Mononuclear cell (primary cell): ENCODE measurements around the gene TXNRD2. TPM values are rescaled to one million over a fixed set of nuclear protein-coding genes. Genes with fewer than 3 reads are reported as not detected.
"Not testable (repeated sequence)": the region's sequence is repeated elsewhere in the genome, so short reads cannot be mapped to it uniquely, and the experiment has no call there.

Experiments
- H3K27me3 ChIP-seq: 2 replicates; pipeline ENCODE4 v1.6.0; 2011; ENCODE audit warnings: low read length, control low read depth; ENCODE audit not compliant: insufficient read depth
- H3K4me1 ChIP-seq: 2 replicates; pipeline ENCODE4 v1.5.1; 2011; ENCODE audit warnings: mild to moderate bottlenecking, low read length, control low read depth; ENCODE audit not compliant: insufficient read depth
- H3K4me3 ChIP-seq: 2 replicates; pipeline ENCODE4 v1.5.1; 2011; ENCODE audit warnings: mild to moderate bottlenecking, low read length, moderate library complexity
- H3K9me3 ChIP-seq: 2 replicates; pipeline ENCODE4 v1.5.1; 2011; ENCODE audit warnings: low read depth, mild to moderate bottlenecking, control low read depth, low read length
- total RNA-seq: library from RNA; depleted of rRNA; stranded (reverse); fragments of >200 nt; gene quantifications from one replicate; pipeline ENCODE4 v1.2.3, GENCODE V29; 2012

Gene TXNRD2
- total RNA-seq, 1 donor = 11.3 TPM

- Histone ChIP-seq H3K27me3 (no peaks in the 10 kb centered on the region), H3K9me3 (no peaks in the 10 kb centered on the region), H3K4me3 (no peak overlapping the region), H3K4me1 (peaks cover 11% of the 10 kb centered on the region)
Observed at GRCh38 chr22:19951346-19951745, 9.7 kb upstream of the TXNRD2 start.

DNA sequence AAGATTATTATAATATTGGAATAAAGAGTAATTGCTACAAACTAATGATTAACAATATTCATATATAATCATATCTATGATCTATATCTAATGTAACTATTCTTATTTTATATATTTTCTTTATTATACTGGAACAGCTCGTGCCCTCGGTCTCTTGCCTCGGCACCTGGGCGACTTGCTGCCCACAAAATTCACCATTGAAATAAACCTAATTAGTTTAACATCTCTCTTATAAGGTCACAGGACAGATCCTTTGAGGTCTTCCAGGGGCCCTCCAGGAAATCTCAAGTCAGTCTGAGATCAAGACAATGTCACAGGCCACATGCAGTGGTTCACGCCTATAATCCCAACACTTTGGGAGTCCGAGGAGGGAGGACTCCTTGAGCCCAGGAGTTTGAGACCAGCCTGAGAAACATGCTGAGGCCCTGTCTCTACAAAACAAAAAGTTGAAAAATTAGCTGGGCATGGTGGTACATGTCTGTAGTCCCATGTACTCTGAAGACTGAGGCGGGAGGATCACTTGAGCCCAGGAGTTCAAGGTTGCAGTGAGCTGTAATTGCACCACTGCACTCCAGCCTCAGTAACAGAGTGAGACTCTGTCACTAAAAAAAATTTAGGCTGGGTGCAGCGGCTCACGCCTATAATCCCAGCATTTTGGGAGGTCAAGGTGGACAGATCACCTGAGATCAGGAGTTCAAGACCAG lies 6.6 kb upstream of the TXNRD2 start:
- H3K9me3 ChIP-seq = no peaks in the 10 kb centered on the region
- H3K27me3 ChIP-seq = no peaks in the 10 kb centered on the region
- peaks cover 21% of the 10 kb centered on the region for H3K4me1 ChIP-seq
- no peak overlapping the region for H3K4me3 ChIP-seq

- Histone ChIP-seq H3K4me3 (peak overlapping the region; percentile 56), H3K4me1 (peaks cover 51% of the 10 kb centered on the region), H3K9me3 (no peaks in the 10 kb centered on the region)
Observed at GRCh38 chr22:19943082-19944026, 1.7 kb upstream of the TXNRD2 start.

GRCh38 chr22:19942157-19943081 lies 801 bp upstream of the TXNRD2 start:
- H3K9me3 ChIP-seq = no peaks in the 10 kb centered on the region
- H3K4me3 ChIP-seq = peak overlapping the region; percentile 56
- H3K27me3 ChIP-seq = no peaks in the 10 kb centered on the region
- peaks cover 56% of the 10 kb centered on the region for H3K4me1 ChIP-seq

More at GRCh38 chr22:19943082-19944026, 1.7 kb upstream of the TXNRD2 start:
- no peaks in the 10 kb centered on the region for H3K27me3 ChIP-seq

DNA sequence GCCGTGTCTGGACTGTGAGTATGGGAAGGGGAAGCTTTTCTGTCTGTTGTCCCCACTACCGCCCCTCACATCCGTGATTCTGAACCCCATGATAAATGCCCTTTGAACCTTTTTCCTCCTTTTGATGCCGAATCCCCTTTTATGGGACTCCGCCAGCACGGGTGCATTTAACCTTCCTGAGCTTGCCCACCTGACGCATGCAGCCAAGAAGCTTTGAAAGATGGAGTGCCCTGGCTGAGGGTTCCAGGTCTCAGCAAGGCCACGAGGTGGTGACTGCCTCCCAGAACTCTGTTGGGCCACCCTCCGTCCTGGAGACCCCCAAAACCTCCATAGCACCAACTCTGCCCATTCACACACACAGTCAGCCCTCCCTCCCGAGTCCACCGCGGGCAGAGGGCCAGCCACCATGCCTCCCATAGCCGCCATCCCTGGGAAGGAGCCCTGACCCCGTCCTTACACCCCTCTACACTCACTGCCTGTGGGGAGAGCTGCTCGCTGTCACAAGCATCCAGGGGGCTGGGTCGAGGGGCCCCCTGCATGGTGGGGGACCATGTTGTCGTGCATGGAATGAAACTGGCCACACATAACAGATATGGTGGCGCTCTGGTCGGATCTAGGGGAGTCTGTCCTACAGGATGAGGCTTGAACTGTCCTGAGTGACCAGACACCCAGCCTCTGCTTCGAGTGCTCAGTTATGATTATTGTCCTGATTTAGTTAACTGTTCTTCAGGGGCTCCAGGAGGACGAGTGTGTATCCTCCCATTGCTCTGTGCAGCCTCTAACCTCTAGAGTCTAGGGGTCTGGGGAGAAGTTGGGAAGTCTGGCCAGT lies 868 bp downstream of the TXNRD2 start:
- Histone ChIP-seq H3K27me3 (no peaks in the 10 kb centered on the region), H3K9me3 (no peaks in the 10 kb centered on the region), H3K4me1 (peaks cover 55% of the 10 kb centered on the region), H3K4me3 (peak overlapping the region; percentile 56)

DNA sequence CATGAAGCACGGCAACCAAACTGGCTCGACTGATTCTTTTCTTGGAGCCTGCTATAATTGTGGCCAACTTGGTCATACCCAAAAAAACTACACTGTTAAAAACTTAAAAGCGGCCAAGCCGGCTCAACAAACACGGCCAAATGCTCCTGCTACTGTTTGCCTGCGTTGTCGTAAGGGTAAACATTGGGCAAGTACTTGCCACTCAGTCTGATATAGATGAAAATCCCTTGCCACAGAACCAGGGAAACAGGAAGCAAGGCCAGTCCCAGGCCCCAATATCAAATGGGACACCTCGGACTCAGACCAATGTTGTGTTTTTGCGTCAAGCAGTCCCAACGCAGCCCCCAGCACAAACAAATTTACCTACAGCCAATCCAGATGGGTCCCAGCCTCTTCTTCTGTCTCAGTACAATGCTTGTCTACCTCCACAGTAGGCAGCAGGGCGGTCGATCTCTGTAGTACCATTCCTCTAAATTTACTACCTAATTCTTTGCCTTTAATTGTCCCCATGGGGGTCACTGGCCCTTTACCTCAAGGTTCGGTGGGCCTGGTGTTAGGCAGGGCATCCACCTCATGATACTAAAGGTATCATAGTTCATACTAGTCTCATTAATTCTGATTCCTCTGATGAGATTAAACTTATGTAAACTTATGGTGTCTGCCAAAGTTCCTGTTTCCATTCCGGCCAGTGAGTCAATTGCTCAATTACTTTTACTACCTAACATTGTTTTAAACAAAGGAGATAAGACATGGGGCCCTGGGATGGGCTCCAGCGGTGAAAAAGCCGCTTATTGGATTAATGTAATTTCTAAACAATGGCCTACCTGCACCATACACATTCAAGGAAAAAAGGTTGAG lies 3.8 kb downstream of the TXNRD2 start:
- Histone ChIP-seq H3K4me1 (peaks cover 53% of the 10 kb centered on the region), H3K4me3 (no peak overlapping the region), H3K9me3 (no peaks in the 10 kb centered on the region), H3K27me3 (no peaks in the 10 kb centered on the region)

DNA sequence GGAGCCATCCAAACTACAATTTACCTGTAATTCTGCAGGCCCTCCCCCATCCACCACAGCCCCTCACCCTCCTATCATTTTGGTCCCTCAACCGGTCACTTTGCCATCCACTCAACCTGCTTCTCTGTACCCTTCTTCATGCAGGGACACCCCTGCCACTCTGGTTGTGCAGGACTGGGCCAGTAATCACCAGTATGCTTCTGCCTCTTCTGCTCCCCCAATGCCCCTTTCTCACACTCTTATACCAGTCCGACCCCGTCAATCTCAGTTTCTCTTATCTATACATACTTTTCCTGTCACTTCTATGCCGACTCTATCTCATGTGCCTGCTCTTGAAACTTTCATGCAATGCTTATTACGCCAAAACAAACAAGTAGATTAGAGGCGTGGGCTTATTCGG lies 5.1 kb downstream of the TXNRD2 start:
- Histone ChIP-seq H3K4me3 (no peak overlapping the region), H3K4me1 (peaks cover 53% of the 10 kb centered on the region), H3K27me3 (no peaks in the 10 kb centered on the region), H3K9me3 (no peaks in the 10 kb centered on the region)

- not testable (repeated sequence) for H3K9me3 ChIP-seq, H3K27me3 ChIP-seq, H3K4me3 ChIP-seq
- peaks cover 42% of the 10 kb centered on the region for H3K4me1 ChIP-seq
Observed at GRCh38 chr22:19935123-19935718, 6.4 kb downstream of the TXNRD2 start.

DNA sequence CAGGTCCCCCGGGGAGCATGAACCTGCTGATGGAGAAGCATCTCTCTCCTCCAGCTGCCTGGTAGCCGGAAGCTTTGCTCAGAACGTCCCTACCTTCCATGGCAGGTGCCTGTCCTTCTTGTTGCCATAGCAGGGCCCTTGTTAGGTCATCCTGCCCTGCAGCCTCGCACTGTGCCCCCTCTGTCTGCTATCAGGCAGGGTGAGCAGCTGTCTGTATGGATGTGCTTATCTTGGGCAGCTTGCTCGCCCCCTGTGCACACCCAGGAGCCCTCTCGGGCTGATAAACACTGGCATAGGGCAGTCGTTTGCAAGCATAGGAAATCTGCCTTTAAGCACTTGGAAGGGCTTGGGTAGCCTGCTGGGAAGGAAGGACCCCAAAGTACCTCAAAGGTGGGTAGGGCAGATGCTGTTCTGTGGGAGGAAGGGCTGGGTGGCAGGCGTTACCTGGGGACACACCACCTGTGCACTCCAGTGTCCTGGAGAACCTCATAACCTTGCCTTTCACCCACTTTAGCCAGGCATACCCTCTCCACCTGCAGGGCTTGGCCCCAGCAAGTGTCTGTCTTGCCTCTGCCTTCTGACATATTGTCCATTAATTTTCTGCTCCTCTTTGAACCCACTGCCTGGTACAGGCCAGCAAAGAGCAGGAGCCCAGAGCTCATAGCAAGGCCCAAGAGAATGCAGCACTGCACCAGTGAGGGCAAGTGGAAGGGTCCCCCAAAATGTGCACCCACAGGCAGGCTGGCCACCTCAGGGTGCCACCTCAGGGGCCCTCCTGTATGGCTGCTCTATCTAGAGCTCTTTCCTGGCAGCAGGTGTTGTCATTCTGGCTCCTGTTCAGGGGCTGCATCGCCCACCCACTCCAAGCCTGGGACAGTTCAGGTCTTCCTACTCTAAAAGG lies 8.0 kb downstream of the TXNRD2 start:
- no peaks in the 10 kb centered on the region for H3K27me3 ChIP-seq
- H3K4me1 ChIP-seq = peaks cover 36% of the 10 kb centered on the region
- H3K4me3 ChIP-seq = no peak overlapping the region
- H3K9me3 ChIP-seq = no peaks in the 10 kb centered on the region

DNA sequence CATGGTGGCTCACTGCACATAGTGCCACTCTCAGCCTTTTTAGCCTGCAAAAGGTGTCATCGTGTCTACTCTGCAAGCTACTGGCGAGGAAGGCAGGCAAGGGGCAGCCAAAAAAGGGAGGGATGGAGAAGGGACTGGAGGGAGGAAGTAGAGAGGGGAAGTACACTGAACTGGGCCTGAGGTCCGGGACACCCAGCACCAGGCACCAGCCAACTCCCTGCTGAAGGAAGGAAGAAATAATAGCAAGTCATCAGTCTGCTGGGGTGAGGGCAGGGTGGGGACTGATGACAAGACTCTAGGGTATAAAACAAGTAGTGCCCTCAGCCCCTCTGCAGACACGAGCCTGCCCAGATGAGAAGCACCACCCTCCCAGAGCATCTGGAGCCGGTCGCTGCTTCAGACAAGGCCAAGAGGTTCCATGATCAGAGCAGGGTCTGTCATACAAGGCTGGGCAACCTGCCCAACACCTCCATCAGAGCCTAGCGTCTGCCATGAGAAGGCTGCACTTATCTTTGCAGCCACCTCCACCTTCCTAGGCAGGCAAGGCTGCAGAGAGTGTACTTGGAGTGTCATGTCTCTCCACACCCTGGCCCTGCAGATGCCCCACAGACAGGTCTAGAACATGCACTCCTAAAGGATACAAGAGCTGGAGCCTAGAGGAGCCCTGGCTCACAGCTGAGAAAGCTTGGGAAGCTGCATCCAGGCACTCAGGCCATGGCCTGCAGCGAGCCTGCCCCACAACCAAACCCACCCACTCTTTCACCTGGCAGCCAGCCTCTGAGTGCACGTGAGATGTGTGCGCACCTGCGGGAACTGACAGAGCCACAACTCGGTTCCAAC lies 9.0 kb downstream of the TXNRD2 start:
- Histone ChIP-seq H3K9me3 (no peaks in the 10 kb centered on the region), H3K27me3 (no peaks in the 10 kb centered on the region), H3K4me1 (peaks cover 31% of the 10 kb centered on the region), H3K4me3 (no peak overlapping the region)

GRCh38 chr22:19931514-19931913 lies 10.1 kb downstream of the TXNRD2 start:
- Histone ChIP-seq H3K27me3 (no peaks in the 10 kb centered on the region), H3K4me1 (peaks cover 25% of the 10 kb centered on the region), H3K4me3 (no peak overlapping the region), H3K9me3 (no peaks in the 10 kb centered on the region)
